Muscle layer of colon (tissue), 2 donors: Measurements from ENCODE around the gene CD1E.

Experiments used
- H3K27ac ChIP-seq: one replicate; pipeline ENCODE4 v1.7.0; 2013; ENCODE audit warnings: low read depth, mild to moderate bottlenecking, low read length, moderate library complexity
- H3K27me3 ChIP-seq, 2 donors: one replicate each; pipeline ENCODE4 v1.7.0; 2013; ENCODE audit warnings: low read length in 2 of 2, mild to moderate bottlenecking in 2 of 2; ENCODE audit not compliant: insufficient read depth in 2 of 2, control insufficient read depth in 1 of 2
- H3K36me3 ChIP-seq: one replicate; pipeline ENCODE4 v1.7.0; 2013; ENCODE audit warnings: mild to moderate bottlenecking, low read length; ENCODE audit not compliant: insufficient read depth
- H3K4me1 ChIP-seq: one replicate; pipeline ENCODE4 v1.7.0; 2013; ENCODE audit warnings: mild to moderate bottlenecking, low read length; ENCODE audit not compliant: insufficient read depth
- H3K4me3 ChIP-seq, 2 donors: one replicate each; pipeline ENCODE4 v1.7.0; 2013; ENCODE audit warnings: low read length in 2 of 2, low read depth in 1 of 2, mild to moderate bottlenecking in 1 of 2, moderate library complexity in 1 of 2
- H3K9ac ChIP-seq: one replicate; pipeline ENCODE4 v1.7.0; 2013; ENCODE audit warnings: low read length
- H3K9me3 ChIP-seq: one replicate; pipeline ENCODE4 v1.7.0; 2013; ENCODE audit warnings: mild to moderate bottlenecking, low read length
- donor health status: abdominal sarcoma.
- donor health status: Adenocarcinoma of cecum.

Gene CD1E

GRCh38 chr1:158353303-158354075, at the start of gene CD1E:
TSS of gene CD1E (plus strand) at chr1:158353894. CDS start at chr1:158353989, 95 bp downstream.
- H3K36me3 ChIP-seq, result no peaks in the 10 kb centered on the region
- H3K9ac ChIP-seq, result no peak within 1 kb of the TSS
- no peaks in the 10 kb centered on the region for H3K27me3 ChIP-seq
- no peaks in the 10 kb centered on the region for H3K9me3 ChIP-seq
- no peaks in the 10 kb centered on the region for H3K4me1 ChIP-seq
- H3K27ac ChIP-seq, result no peak within 1 kb of the TSS
- no peak within 1 kb of the TSS for H3K4me3 ChIP-seq

GRCh38 chr1:158310623-158311022, 43.1 kb upstream of the CD1E start:
- H3K9ac ChIP-seq, result no peak overlapping the region
- no peak overlapping the region for H3K4me3 ChIP-seq
- no peaks in the 10 kb centered on the region for H3K4me1 ChIP-seq
- no peaks in the 10 kb centered on the region for H3K36me3 ChIP-seq
- H3K9me3 ChIP-seq, result no peaks in the 10 kb centered on the region
- no peak overlapping the region for H3K27ac ChIP-seq
- no peaks in the 10 kb centered on the region for H3K27me3 ChIP-seq

GRCh38 chr1:158311066-158311465, 42.6 kb upstream of the CD1E start:
- no peak overlapping the region for H3K27ac ChIP-seq
- no peaks in the 10 kb centered on the region for H3K27me3 ChIP-seq
- H3K4me3 ChIP-seq, result no peak overlapping the region
- no peak overlapping the region for H3K9ac ChIP-seq
- H3K9me3 ChIP-seq, result no peaks in the 10 kb centered on the region
- no peaks in the 10 kb centered on the region for H3K36me3 ChIP-seq
- no peaks in the 10 kb centered on the region for H3K4me1 ChIP-seq

- Histone ChIP-seq H3K27me3 (no peaks in the 10 kb centered on the region), H3K4me1 (no peaks in the 10 kb centered on the region), H3K4me3 (no peak overlapping the region), H3K36me3 (no peaks in the 10 kb centered on the region), H3K27ac (no peak overlapping the region), H3K9me3 (no peaks in the 10 kb centered on the region), H3K9ac (no peak overlapping the region)
Measured at GRCh38 chr1:158323866-158324265, 29.8 kb upstream of the CD1E start.

GRCh38 chr1:158324395-158324794, 29.3 kb upstream of the CD1E start:
- H3K27me3 ChIP-seq, result no peaks in the 10 kb centered on the region
- no peaks in the 10 kb centered on the region for H3K9me3 ChIP-seq
- H3K9ac ChIP-seq, result no peak overlapping the region
- H3K36me3 ChIP-seq, result no peaks in the 10 kb centered on the region
- no peaks in the 10 kb centered on the region for H3K4me1 ChIP-seq
- no peak overlapping the region for H3K27ac ChIP-seq
- H3K4me3 ChIP-seq, result no peak overlapping the region

GRCh38 chr1:158327481-158327880, 26.2 kb upstream of the CD1E start:
- no peaks in the 10 kb centered on the region for H3K4me1 ChIP-seq
- no peak overlapping the region for H3K9ac ChIP-seq
- no peaks in the 10 kb centered on the region for H3K9me3 ChIP-seq
- no peak overlapping the region for H3K4me3 ChIP-seq
- H3K36me3 ChIP-seq, result no peaks in the 10 kb centered on the region
- no peaks in the 10 kb centered on the region for H3K27me3 ChIP-seq
- H3K27ac ChIP-seq, result no peak overlapping the region

- Histone ChIP-seq H3K9me3 (no peaks in the 10 kb centered on the region), H3K4me3 (no peak overlapping the region), H3K36me3 (no peaks in the 10 kb centered on the region), H3K27me3 (no peaks in the 10 kb centered on the region), H3K9ac (no peak overlapping the region), H3K27ac (no peak overlapping the region), H3K4me1 (no peaks in the 10 kb centered on the region)
Measured at GRCh38 chr1:158328426-158328825, 25.3 kb upstream of the CD1E start.

- Histone ChIP-seq H3K4me3 (no peak overlapping the region), H3K4me1 (no peaks in the 10 kb centered on the region), H3K9ac (no peak overlapping the region), H3K36me3 (no peaks in the 10 kb centered on the region), H3K27me3 (no peaks in the 10 kb centered on the region), H3K27ac (no peak overlapping the region), H3K9me3 (no peaks in the 10 kb centered on the region)
Measured at GRCh38 chr1:158329300-158329699, 24.4 kb upstream of the CD1E start.

GRCh38 chr1:158329733-158330132, 24.0 kb upstream of the CD1E start:
- H3K4me1 ChIP-seq, result no peaks in the 10 kb centered on the region
- H3K27me3 ChIP-seq, result no peaks in the 10 kb centered on the region
- no peak overlapping the region for H3K4me3 ChIP-seq
- no peak overlapping the region for H3K9ac ChIP-seq
- H3K9me3 ChIP-seq, result no peaks in the 10 kb centered on the region
- H3K27ac ChIP-seq, result no peak overlapping the region
- H3K36me3 ChIP-seq, result no peaks in the 10 kb centered on the region

- no peaks in the 10 kb centered on the region for H3K36me3 ChIP-seq
Measured at GRCh38 chr1:158330391-158331105, 23.1 kb upstream of the CD1E start.

GRCh38 chr1:158331106-158331425, 22.6 kb upstream of the CD1E start:
- Histone ChIP-seq H3K9ac (no peak overlapping the region), H3K9me3 (no peaks in the 10 kb centered on the region), H3K27ac (no peak overlapping the region), H3K4me3 (no peak overlapping the region), H3K4me1 (no peaks in the 10 kb centered on the region), H3K27me3 (no peaks in the 10 kb centered on the region), H3K36me3 (no peaks in the 10 kb centered on the region)

More at GRCh38 chr1:158330391-158331105, 23.1 kb upstream of the CD1E start:
- no peaks in the 10 kb centered on the region for H3K4me1 ChIP-seq
- H3K27me3 ChIP-seq, result no peaks in the 10 kb centered on the region
- H3K27ac ChIP-seq, result no peak overlapping the region
- H3K9ac ChIP-seq, result no peak overlapping the region
- no peaks in the 10 kb centered on the region for H3K9me3 ChIP-seq
- H3K4me3 ChIP-seq, result no peak overlapping the region
